Neural progenitor cell (in vitro differentiated cells): ENCODE results near the gene PAX5.

Source experiments
- EZH2 ChIP-seq: fragments of 200-600 bp; sonication (generic); IDR thresholded peaks from 2 replicates; pipeline ENCODE4 v1.6.1; 2017; ENCODE audit warnings: antibody characterized with exemption, mild to moderate bottlenecking, moderate library complexity
- TF ChIP-seq, protein P1 (sequence below): fragments of 200-600 bp; sonication (generic); IDR thresholded peaks from 2 replicates; pipeline ENCODE4 v1.5.1; 2017; ENCODE audit warnings: antibody characterized with exemption, mild to moderate bottlenecking

DNA sequence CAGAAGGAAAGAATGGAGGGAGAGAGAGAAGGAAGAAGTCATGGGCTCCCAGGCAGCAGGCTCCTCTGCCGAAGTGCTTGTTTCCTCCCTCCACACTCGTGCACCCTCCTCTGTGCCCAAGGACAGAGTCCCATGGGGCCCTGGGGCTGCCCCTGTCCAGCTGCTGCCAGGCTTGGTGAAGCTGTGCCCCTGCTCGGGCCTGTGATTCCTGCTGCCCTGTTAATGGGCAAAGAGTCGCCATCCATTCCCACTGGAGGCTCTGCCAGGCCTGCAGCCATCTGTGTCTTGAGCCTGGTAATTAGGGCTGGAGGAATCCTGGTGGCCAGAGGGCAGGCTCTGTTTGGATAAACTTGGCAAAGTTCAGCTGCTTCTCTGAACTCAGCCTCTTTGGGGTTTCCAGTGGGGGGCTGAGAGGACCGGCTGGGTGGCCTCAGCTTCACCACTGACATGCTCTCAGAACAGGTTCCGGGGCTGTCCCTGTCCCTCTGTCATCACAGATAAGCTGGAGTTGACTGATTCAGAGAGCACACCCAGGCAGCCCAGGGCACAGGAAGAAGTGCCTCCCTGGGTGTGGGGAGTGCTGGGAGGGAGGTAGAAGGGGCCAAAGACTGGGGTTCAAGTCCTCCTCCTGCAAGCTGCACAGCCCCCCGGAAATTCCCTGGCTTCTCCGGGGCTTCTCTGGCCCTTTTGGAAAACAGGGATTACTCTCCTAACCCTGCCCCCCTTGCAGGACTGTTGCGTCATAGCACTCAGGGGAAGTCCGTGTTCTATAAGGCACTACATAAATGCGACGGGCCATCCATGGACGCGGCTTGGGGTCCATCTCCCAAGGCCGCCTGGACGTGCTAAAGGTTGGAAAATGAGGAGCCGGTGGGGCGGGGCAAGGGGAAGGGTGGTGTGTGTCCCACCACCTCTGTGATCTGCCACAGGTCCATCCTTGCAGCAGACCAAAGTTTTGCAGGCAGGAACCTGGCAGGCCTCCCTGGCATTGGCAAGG, 154.8 kb downstream of the PAX5 start:
- TF ChIP-seq EZH2: no peak
- TF ChIP-seq, protein P1, sequence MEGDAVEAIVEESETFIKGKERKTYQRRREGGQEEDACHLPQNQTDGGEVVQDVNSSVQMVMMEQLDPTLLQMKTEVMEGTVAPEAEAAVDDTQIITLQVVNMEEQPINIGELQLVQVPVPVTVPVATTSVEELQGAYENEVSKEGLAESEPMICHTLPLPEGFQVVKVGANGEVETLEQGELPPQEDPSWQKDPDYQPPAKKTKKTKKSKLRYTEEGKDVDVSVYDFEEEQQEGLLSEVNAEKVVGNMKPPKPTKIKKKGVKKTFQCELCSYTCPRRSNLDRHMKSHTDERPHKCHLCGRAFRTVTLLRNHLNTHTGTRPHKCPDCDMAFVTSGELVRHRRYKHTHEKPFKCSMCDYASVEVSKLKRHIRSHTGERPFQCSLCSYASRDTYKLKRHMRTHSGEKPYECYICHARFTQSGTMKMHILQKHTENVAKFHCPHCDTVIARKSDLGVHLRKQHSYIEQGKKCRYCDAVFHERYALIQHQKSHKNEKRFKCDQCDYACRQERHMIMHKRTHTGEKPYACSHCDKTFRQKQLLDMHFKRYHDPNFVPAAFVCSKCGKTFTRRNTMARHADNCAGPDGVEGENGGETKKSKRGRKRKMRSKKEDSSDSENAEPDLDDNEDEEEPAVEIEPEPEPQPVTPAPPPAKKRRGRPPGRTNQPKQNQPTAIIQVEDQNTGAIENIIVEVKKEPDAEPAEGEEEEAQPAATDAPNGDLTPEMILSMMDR: no peak
